Measurements from ENCODE around the gene THADA.
"Not testable (repeated sequence)": the region's sequence is repeated elsewhere in the genome, so short reads cannot be mapped to it uniquely, and the experiment has no call there.

THADA gene

DNA sequence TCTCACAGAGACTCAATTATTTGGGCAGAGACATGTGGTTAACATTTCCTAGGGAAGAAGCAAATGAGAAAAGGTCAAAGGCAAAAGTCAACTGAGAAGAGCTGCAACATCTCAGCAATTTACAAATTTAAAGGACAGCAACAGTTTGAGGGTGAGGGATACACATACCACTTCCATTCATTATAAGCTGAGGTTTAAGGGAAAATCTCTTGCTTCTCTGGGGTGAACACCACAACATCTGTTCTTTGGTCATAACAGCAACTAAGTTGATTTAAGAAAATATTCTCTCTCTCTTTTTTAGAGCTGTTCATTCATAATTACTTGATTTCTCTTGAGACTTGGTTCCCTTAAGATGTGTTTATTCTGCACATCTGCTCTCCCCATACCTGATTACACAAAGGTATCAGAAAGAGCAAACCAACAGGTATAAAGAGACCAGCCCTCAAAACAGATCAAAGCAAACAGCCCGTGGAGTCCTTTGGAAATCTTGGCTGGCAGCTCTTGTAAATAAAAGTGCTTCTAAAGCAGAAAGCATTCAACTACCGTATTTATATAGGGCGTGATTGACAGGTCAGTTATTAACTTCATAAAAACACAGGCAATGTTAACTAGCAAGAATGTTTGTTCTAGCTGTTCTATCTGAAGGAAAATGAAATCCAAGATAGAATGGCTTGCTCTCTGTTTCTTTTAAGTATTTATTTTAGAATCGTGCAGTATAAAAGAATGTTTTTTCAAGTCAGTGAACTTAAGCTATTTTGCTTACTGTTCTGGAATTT lies 132.8 kb downstream of the THADA start:
- DNase-seq, result peak; percentile 16

DNA sequence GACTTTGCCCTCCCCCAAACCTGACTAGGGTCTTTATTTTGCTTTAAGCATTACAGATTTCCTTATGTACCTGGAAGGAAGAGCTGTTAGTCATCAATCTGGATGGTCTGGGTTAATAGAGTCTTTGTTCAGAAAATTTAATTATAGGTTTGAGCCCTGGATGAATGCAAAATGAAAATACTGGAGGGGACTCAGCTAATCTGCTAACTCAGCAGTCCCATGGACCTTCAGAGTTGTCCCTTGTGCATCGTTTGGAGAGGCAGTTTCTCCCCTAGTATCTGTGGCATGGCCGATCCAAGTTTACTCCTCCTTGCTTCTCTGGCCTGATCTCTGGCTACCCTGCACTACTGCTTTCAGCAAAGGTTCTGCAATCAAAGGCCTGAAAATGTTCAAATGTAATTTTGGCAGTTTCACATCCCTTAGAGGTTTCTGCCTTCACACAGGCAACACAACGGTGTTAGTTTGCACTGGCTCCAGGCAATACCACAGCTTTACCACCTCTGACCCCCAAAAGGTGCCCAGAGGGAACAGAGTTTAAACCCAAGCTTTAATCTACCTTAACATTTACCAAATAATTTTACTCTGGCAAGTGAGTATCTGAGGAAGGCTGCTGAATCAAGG lies 134.3 kb downstream of the THADA start:
- DNase-seq, result no peak

DNA sequence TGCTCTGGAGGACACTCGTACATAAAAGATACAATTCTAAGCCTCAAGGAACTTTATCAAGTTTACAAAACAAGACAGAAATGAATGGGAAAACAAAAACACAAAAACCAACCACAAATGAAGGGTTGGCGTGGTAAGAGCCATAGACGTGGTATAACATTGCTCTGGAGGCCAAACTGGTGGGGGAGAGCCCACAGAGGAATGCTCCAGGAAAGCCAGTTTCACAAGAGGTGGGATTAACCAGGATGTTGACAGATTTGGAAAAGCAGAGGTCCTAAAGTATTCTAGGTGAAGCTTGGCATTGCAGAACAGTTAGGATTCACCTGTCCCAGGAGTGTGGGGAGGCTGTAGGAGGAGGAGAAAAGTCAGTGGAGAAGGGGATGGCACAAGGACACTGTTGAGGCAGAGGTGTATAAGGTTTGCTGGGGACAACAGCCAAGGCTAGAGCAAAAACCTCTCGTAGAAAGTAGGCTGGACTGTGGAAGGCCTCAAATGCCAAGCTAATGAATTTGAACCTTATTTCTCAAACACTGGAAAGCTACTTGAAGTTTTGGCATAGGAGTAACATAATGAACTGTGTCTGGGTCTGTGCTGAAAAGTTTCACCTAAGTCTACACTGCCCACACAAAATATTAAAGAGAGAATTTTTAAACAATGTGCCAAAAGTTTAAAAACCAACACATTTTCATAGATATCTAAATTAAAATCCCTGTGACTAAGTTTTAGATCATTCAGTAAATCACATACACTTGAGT lies 135.1 kb downstream of the THADA start:
- no peak for DNase-seq

DNA sequence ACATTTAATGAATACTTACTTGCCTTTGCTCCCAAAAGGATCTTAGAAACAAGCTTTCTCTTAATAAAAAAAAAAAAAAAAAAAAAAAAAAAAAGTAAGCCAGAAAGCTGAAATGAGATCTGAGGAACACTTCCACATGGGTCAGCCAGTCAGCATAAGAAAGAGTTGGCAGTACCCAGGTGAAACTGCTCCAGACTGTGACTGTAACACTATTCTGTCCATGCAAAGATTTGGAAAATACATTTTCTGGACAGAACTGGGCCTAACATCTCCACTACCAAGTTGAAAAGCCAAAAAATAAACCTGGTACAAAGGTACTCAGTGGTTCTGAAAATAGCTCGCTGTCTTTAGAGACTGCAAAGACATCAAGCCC lies 135.7 kb downstream of the THADA start:
- DNase-seq, result no peak

DNA sequence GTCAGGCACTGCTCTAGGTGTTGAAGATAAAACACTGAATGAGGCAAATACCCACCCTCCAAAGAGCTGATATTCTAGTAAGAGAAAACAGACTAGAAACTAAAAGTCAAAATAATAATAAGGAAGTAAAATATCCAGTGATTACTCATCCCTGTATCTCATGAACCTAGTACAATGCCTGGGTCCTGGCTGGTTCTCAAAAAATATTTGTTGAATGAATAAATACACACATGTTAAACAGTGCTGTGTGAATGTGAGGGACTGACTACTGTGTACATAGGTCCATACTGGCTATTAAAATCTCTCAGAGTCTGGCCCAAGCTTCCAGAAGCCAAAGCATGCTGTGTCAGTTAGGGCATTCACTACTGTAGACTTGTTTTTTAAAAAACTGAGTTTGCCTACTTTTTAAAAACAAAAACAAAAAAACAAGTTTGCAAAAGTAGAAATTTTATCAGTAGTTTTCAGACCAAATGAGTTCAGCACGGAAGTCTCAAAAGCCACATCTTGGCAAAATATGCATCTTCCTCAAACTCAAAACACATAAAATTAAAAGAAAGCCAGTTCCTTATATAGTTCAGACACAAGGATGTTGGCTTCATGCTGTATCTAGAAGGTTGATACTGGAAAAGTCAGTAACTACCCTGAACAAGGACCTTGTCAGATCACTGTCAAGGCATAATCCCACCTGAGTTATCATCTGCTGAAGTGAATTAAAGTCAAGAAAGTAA lies 136.2 kb downstream of the THADA start:
- no peak for DNase-seq

DNA sequence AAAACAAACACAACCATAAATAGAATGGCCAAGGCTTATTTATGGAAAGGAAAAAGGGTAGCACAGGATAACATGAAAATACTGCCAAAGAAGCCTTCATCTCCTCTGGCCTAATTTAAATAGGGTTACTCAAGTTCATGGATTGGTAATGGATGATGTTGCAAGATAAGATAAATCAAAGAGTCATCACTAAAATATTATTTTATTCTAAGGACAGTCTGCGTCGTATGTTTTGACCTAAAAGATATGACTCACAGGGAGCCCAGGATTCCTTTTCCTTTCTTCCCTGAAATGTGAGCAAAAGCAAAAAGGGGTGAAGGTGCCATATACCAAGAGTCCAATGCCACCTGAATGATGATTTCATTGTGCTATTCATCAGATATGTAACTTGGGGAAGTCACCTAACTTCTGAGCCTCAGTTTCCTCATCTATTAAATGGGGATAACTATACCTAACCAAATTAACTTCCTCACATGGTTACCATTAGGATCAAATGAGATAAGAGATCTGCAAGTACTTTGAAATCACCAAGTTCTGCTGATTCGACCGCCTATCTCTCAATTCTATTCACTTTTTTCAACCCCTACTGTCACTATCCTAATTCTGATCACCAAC lies 137.7 kb downstream of the THADA start:
- DNase-seq, result no peak

DNA sequence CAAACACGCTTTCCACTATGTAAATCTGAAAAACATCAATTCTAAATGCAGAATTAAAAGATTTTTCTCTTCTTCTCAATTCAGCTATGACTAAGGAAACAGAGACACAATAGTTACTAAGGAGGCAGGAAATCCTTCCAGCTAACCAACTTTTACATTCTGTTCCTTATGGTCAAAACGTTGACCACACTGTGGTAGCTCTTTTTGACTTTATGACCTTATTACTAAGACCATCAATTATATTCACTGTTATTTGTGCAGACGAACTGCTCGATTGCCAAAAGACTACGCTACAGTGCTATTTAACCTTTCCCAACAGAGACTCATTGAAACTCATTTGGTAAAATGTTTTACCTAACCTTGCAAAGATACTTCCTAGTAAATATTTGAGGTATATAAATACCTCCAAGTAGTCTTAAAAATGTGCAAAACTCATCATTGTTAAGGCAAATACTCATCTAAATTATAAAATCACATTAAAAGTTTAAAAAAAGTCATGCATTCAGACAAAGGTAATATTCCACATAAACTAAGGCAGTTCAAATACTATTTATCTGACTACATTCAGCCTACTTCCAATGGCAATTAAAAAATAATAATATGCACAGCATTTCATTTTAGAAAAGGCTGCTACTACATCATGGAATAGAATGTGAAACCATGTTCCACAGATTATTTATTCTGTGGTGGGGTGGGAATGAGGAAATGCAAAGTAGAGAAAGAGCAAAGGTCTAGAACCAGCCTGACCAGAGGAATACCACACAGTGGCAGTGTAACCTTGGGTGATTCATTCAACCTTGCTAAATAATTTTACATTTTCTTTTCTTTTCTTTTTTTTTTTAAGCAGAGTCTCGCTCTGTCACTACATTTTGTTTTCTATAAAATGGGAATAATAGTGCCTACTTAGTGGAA lies 139.9 kb downstream of the THADA start:
- DNase-seq, result no peak

DNA sequence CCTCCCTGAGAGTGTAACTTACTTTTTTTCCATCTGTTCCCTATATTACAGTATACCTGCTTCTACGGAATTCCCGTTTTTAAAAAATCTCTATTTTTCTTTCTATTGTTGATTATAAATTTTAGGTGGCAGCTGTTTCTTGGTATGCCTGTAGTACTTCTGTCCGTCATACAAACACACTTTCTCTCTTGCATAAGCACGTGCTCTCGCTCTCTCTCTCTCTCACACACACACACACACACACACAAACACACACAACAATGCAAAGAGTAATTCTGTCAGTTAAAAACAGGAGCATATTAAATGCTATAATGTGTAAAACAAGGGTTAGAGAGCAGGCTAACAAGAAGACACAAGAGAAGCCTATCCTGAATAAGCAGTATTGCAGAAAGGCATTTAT lies 140.5 kb downstream of the THADA start:
- no peak for DNase-seq

DNA sequence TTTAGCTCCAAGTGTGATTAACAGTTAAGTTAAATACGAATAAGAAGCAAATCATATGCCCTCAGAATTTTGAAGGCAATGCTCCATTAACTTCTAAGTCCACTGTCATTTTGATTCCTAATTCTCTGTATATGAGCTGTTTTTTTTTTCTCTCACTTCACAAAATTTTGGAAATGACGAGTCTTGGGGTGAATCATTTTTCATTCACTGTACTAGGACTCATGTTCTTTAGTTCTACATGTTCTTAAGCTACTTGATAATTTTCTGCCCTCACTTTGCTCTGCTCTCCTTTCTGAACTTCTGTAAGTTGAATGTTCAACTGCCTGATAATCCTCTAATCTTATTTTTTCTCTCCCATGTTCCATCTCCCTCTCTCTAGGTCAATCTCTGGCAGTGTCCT lies 141.0 kb downstream of the THADA start:
- DNase-seq, result no peak

DNA sequence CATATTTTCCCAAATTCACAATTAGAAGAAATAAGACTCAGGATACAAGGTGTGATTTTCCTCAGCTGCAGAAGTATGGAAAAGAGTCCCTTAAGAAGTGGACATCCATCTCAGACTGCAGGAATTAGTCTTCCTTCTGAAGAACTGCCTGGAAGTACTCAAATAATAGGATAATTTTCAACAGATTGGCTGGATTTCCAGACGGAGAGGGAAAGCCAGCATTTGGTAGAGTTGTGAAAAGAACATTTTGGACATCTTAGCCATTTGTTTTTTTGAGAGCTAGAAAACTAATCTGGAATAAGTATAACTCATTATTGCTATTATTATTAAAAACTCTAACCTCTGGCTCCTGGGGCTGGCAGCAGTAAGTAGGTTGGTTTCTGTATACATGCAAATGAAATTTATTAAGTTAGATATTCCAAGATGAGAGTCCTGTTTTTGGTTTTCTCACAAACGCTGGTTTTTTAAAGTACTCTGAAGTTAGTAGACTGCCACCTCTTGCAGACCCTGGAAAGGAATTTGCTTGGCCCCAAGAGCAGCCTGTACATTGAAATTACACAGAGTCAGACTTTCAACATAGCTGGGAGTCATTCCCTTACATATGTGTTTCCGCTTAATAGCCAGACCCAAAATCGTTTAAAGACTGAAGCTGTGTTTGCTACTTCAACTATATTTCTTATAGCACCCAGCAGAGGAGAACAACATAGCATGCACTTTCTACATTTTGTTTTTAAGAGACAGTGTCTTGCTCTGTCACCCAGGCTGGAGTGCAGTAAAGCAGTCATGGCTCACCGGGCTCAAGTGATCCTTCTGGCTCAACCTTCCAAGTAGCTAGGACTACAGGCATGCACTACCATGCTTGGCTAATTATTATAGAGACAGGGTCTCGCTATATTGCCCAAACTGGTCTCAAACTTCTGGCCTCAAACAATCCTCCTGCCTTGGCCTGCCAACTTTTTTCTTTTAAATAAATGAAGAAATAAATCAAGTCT lies 142.4 kb downstream of the THADA start:
- DNase-seq, result no peak

DNA sequence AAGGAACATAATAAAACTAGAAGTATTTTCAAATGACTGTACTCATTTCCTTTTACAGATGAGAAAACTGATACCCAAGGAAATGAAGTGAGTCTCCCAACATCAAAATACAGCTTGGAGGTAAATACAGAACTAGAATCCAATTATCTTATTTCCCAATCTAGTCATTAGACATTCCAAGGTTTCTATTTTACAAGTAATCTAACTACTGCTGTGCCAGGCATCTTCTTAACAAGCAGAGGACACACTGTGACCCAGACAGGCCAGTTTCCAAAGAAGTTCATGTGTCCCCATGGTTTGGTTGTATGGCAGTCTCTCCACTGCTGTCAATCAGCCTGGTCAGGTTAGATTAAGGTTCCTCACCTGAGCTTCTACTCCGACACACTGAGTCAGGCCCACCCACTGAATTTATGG lies 143.5 kb downstream of the THADA start:
- DNase-seq, result no peak

DNA sequence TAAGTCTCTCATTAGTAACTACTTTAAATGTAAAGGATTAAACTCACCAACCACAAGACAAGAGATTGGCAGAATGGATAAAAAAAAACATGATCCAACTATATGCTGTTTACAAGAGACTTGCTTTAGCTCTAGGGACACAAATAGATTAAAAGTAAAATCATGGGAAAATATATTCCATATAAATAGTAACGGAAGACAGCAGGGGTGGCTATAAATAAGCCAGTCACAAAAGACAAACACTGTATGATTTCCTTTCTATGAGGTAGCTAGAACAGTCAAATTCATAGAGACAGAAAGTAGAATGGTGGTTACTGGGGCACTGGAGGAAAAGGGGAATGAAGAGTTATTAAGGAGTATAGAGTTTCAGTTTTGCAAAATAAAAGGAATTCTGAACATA lies 145.2 kb downstream of the THADA start:
- no peak for DNase-seq

DNA sequence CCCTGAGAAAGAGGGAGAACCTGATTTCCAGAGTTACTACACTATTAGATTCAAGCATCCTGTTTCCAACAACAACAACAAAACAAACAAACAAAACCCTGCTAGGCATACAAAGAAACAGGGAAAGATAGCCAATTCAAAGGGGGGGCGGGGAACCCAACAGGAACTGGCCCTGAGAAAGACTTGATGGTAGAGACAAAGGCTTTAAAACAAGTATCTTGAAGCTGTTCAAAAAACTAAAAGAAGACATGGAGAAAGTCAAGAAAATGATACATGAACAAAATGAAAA lies 147.1 kb downstream of the THADA start:
- DNase-seq, result no peak

DNA sequence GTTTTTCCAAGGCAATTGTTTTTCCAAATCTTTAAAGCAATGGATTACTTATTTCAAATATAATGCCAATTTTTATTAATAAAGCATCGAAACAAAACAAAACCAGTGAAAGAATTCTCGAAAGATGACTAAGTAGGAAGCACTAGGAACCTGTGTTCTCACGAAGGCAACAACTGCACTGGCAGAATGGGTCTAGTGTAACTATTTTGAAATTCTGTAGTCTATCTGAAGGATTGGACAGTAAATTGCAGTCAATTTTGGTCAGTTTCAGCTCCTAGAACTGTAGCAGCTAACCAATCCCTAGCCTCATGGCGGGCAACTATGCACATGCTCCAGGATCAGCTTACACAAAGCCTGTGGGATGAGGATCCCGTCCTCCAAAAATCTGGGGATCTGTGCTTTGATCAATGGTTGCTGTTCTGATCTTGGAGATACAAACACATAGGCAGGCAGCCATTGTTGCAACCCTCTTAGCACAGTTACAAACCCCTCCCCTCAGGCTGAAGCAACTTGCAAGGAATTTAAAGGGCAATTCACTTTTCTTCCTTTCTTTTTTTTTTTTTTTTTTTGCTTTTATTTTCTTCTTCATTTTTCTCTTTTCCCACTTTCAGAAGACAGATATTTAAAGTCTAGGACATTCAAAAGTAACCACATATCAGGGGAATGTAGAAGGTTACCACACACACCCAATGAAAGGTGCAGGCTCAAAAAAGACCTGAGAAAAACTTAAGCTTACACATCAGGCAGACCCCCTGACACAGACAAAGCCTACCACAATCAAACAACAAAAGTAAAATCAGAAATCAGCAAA lies 147.6 kb downstream of the THADA start:
- DNase-seq, result no peak

DNA sequence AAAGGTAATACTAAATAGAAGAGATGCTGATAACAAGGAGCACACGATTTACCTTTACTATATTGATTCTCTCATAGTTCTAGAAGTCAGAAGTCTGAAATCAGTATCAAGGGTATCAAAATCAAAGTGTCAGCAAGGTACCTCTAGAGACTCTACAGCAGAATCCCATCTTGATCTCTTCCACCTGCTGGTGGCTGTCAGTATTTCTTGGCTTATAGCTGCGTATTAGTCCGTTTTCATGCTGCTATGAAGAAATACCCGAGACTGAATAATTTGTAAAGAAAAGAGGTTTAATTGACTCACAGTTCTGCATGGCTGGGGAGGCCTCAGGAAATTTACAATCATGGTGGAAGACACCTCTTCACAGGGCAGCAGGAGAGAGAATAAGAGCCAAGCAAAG lies 149.1 kb downstream of the THADA start:
- DNase-seq, result not testable (repeated sequence)

DNA sequence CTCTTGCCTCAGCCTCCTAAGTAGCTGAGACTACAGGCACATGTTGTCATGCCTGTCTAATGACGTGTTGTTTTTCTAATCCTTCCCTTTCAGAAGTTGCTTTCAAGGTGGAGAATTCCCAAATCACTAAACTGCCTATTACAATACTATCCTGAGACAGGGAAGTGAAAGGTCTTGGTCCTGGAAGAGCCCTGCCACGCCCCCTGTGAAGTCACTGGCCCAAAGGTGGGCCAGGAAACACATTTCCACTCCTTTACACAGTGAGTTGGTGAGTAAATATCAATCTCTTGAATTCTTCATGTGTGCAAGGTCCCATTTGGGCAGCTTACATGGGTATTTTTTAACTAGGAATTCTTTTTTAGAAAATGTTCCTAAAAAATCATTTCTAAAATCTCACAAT lies 150.1 kb downstream of the THADA start:
- DNase-seq, result no peak

DNA sequence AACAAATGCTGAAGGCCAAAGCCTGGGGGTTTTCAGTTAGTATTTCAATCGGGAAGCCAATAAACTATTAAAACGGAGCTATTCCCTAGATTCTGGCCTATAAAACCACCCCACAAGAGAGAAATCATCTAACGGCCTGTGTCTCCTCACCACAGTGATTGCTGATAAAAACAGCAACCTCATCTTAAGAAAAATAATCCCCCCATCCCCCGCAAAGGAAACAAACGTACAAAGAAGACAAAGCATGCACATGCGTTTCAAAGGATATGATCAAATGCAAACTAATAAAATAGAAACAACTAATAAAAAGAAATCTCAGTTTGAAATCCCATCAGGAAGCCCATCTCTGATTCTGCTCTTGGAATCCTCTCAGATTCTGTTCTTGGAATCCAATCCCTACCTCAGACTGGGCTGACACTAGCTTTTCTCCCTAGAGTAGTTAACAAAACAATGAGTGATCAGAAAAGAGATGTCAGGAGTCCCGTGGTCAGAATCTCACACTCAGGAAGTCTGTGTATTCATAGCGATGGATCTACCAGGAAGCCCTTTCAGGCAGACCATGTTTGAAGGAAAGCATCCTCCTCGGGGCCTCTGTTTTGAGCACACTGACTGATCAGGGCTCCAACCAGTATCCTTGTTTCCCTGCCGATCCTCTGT lies 150.7 kb downstream of the THADA start:
- DNase-seq, result no peak

DNA sequence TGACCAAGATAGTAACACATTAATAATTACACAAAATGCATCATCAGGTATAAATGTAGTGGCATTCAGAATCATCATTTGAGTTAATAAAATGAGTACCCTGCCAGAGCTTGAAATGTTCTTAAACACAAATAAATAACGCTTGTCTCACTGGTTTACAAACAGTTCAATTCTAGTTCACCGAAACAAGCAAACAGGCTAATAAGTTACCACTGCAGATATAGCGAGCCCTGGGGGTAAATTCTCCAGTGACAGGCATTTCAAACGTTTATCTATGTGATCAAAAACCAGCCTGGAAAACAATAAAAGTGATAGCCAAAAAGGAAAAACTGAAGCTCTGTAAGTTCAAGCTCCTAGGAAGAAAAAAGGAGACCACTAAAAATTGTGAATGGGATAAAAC lies 152.6 kb downstream of the THADA start:
- DNase-seq, result no peak

DNA sequence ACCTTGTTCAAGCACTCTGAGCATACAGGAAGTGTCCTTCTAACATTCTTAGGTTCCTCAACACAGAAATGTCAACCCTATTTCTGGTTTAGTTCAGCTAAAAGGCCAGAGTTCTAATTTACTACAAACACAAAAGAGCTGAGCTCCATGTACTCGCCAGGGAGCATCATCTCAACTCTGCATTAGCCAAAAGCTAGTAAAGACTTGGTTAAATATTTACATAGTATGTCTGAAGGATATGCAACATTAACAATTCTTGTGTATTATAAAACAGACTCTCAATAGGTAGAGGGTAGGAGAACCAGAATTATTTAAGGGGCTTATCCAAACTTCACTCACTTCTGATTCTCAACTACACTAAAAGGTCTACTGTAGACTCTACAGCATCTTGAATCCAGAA lies 154.6 kb downstream of the THADA start:
- DNase-seq, result no peak

All from amniotic stem cell (primary cell).